PC-3 (cell line): ENCODE measurements around the gene C6orf62. TPM values are rescaled to one million over a fixed set of nuclear protein-coding genes. Genes with fewer than 3 reads are reported as not detected.
A peak's percentile ranks its signal among the peaks of the same experiment; 100 is the strongest.

Experiments used
- ATAC-seq: fragments of 200-7000 bp; cut with Tn5 transposase; 2 replicates; pipeline ENCODE4 v1.9.1; 2020; ENCODE audit warnings: mild to moderate bottlenecking, moderate library complexity
- BruUV-seq: library from RNA; stranded (reverse); fragments of 400-500 nt; replicated peaks from 2 replicates; lab custom pipeline; 2021; lab: Mats Ljungman, UMichigan
- CTCF ChIA-PET: fragments of 300-600 bp; sonication (Branson Sonifier 250); formaldehyde crosslinking; loops from one replicate; lab custom pipeline; 2022; ENCODE audit warnings: antibody characterized with exemption; lab: Charles Lee
- POLR2A ChIA-PET: fragments of 300-600 bp; sonication (Branson Sonifier 250); formaldehyde crosslinking; loops from one replicate; lab custom pipeline; 2022; ENCODE audit warnings: antibody characterized with exemption; ENCODE audit not compliant: unreplicated experiment; lab: Charles Lee
- DNase-seq: peaks from one replicate; pipeline ENCODE4 v3.0.0-alpha.2; 2015
- H2AFZ ChIP-seq: fragments of 300-600 bp; sonication (generic); 2 replicates; pipeline ENCODE4 v1.6.0; 2016; ENCODE audit warnings: antibody characterized with exemption, low read length
- H3F3A ChIP-seq: fragments of 300-600 bp; sonication (generic); one replicate; pipeline ENCODE4 v1.6.0; 2017; ENCODE audit warnings: antibody characterized with exemption, low read length, control low read depth, mild to moderate bottlenecking; ENCODE audit not compliant: unreplicated experiment
- H3K27ac ChIP-seq: fragments of 300-600 bp; sonication (generic); 2 replicates; pipeline ENCODE4 v1.5.1; 2016; ENCODE audit warnings: mild to moderate bottlenecking, low read length
- H3K27me3 ChIP-seq: fragments of 300-600 bp; sonication (generic); 2 replicates; pipeline ENCODE4 v1.6.1; 2016; ENCODE audit warnings: low read length, mixed read lengths
- H3K36me3 ChIP-seq: fragments of 300-600 bp; sonication (generic); 2 replicates; pipeline ENCODE4 v1.6.1; 2016; ENCODE audit warnings: low read depth, mixed run types, low read length, mixed read lengths
- H3K4me1 ChIP-seq: fragments of 300-600 bp; sonication (generic); 2 replicates; pipeline ENCODE4 v1.5.1; 2016; ENCODE audit warnings: low read length; ENCODE audit not compliant: insufficient read depth
- H3K4me2 ChIP-seq: fragments of 300-600 bp; sonication (generic); 2 replicates; pipeline ENCODE4 v1.6.0; 2016; ENCODE audit warnings: low read length
- H3K4me3 ChIP-seq: fragments of 300-600 bp; sonication (generic); 2 replicates; pipeline ENCODE4 v1.5.1; 2016; ENCODE audit warnings: mild to moderate bottlenecking, low read length, mixed read lengths
- H3K79me2 ChIP-seq: fragments of 300-600 bp; sonication (generic); 2 replicates; pipeline ENCODE4 v1.6.1; 2017; ENCODE audit warnings: low read length, mixed read lengths
- H3K9ac ChIP-seq: fragments of 300-600 bp; sonication (generic); 2 replicates; pipeline ENCODE4 v1.6.0; 2016; ENCODE audit warnings: mild to moderate bottlenecking, low read length
- H3K9me2 ChIP-seq: fragments of 300-600 bp; sonication (generic); replicated peaks from 2 replicates; pipeline ENCODE4 v1.6.1; 2016; ENCODE audit warnings: mixed run types, low read length, mixed read lengths
- H3K9me3 ChIP-seq: fragments of 300-600 bp; sonication (generic); 2 replicates; pipeline ENCODE4 v1.6.1; 2016; ENCODE audit warnings: low read length, mixed read lengths
- H4K20me1 ChIP-seq: fragments of 300-600 bp; sonication (generic); 2 replicates; pipeline ENCODE4 v1.6.1; 2016; ENCODE audit warnings: low read length, mixed read lengths
- CTCF ChIP-seq: fragments of 300-600 bp; sonication (generic); conservative IDR thresholded peaks from 2 replicates; pipeline ENCODE4 v1.5.1; 2017; ENCODE audit warnings: antibody characterized with exemption, low read depth, mild to moderate bottlenecking, low read length
- EZH2 ChIP-seq: fragments of 300-600 bp; sonication (generic); IDR thresholded peaks from one replicate; pipeline ENCODE4 v1.6.1; 2017; ENCODE audit warnings: antibody characterized with exemption, mild to moderate bottlenecking, low read length; ENCODE audit not compliant: unreplicated experiment
- EZH2phosphoT487 ChIP-seq: fragments of 300-600 bp; sonication (generic); IDR thresholded peaks from 2 replicates; pipeline ENCODE4 v1.6.1; 2018; ENCODE audit warnings: mild to moderate bottlenecking, antibody characterized with exemption, low read length, borderline replicate concordance
- intact Hi-C: fragments of 100-400 bp; cut with micrococcal nuclease; formaldehyde crosslinking; loops from 2 replicates; pipeline ENCODE4 v1.9.0; 2023
- total RNA-seq: library from RNA; depleted of rRNA; stranded (reverse); fragments of >200 nt; gene quantifications from 2 replicates; pipeline ENCODE4 v1.2.3, GENCODE V29; 2014

C6orf62 gene
- total RNA-seq, 1 experiment from 2014 or later, result 81.8 TPM

- Histone ChIP-seq H3K9me2 (no peaks in the 10 kb centered on the region), H3K27ac (no peak overlapping the region), H2AFZ (no peak overlapping the region), H3K9me3 (no peaks in the 10 kb centered on the region), H3K27me3 (no peaks in the 10 kb centered on the region), H3K79me2 (no peaks in the 10 kb centered on the region), H3K4me1 (no peaks in the 10 kb centered on the region), H3K9ac (no peak overlapping the region), H3K36me3 (peaks cover 61% of the 10 kb centered on the region), H3K4me2 (no peak overlapping the region), H3F3A (no peaks in the 10 kb centered on the region), H3K4me3 (no peak overlapping the region), H4K20me1 (no peaks in the 10 kb centered on the region)
- ATAC-seq (no peak), DNase-seq (no peak)
- BruUV-seq, result no TSS peak
- intact Hi-C loops, result no loop called here
- ChIA-PET POLR2A (no interaction called here), CTCF (no interaction called here)
- no peak for TF ChIP-seq CTCF
- TF ChIP-seq EZH2phosphoT487, result no peak
- no peak for TF ChIP-seq EZH2
These were observed 14.5 kb downstream of the C6orf62 start for GRCh38 chr6:24704468-24704867.

- CTCF ChIA-PET, result interaction anchor here (0.6 kb wide), 1 partner anchor 266 kb away, joined by 4 read pairs; no protein-coding TSS in a partner anchor
- Histone ChIP-seq H3K4me1 (no peaks in the 10 kb centered on the region), H3K79me2 (no peaks in the 10 kb centered on the region), H3K27me3 (no peaks in the 10 kb centered on the region), H2AFZ (no peak overlapping the region), H3K9me2 (no peaks in the 10 kb centered on the region), H3K36me3 (peaks cover 44% of the 10 kb centered on the region), H3K4me3 (no peak overlapping the region), H3K9ac (no peak overlapping the region), H3F3A (no peaks in the 10 kb centered on the region), H4K20me1 (no peaks in the 10 kb centered on the region), H3K4me2 (no peak overlapping the region), H3K27ac (no peak overlapping the region), H3K9me3 (no peaks in the 10 kb centered on the region)
- BruUV-seq, result no TSS peak
- TF ChIP-seq EZH2phosphoT487, result no peak
- intact Hi-C loops, result loop anchor here (2.0 kb wide), 1 partner anchor 64 kb away; no protein-coding TSS in a partner anchor
- ATAC-seq (0 out of 2 replicates have a peak, but pooled peaks have one; percentile 15), DNase-seq (no peak)
- POLR2A ChIA-PET, result no interaction called here
These were observed 16.2 kb downstream of the C6orf62 start for GRCh38 chr6:24702720-24703282.

- CTCF ChIA-PET, result no interaction called here
- Histone ChIP-seq H3K27me3 (no peaks in the 10 kb centered on the region), H2AFZ (no peak overlapping the region), H3K27ac (no peak overlapping the region), H3K4me1 (no peaks in the 10 kb centered on the region), H3K4me2 (no peak overlapping the region), H3K36me3 (peaks cover 16% of the 10 kb centered on the region; the same call in 1 of the 2 replicates), H4K20me1 (no peaks in the 10 kb centered on the region), H3K79me2 (no peaks in the 10 kb centered on the region), H3F3A (no peaks in the 10 kb centered on the region), H3K4me3 (no peak overlapping the region), H3K9me2 (no peaks in the 10 kb centered on the region), H3K9ac (no peak overlapping the region), H3K9me3 (no peaks in the 10 kb centered on the region)
- ATAC-seq (no peak), DNase-seq (no peak)
- intact Hi-C loops, result loop anchor here (5.0 kb wide), 2 partner anchors 272 to 417 kb away; no protein-coding TSS in a partner anchor
- POLR2A ChIA-PET, result no interaction called here
- no TSS peak for BruUV-seq
- TF ChIP-seq EZH2phosphoT487, result no peak
- TF ChIP-seq EZH2, result no peak
- TF ChIP-seq CTCF, result no peak
These were observed 19.2 kb downstream of the C6orf62 start for GRCh38 chr6:24699521-24700359.
